Thyroid gland (tissue), 4 donors: ENCODE results near the gene FGF8.

ENCODE experiments used
- POLR2A ChIP-seq, 2 donors: fragments of 450-650 bp; IDR thresholded peaks; one replicate each; pipeline ENCODE4 v1.6.1; 2017; ENCODE audit warnings: antibody characterized with exemption in 2 of 2, mild to moderate bottlenecking in 2 of 2, moderate library complexity in 1 of 2
- TF ChIP-seq, protein P1 (sequence below), 6 experiments: fragments of 200-600 bp in 3 of 6; fragments of 450-650 bp in 3 of 6; sonication (generic) in 3 of 6; IDR thresholded peaks; one replicate each; pipeline ENCODE4 v1.5.1; 2016 to 2019; ENCODE audit warnings: antibody characterized with exemption in 6 of 6, mild to moderate bottlenecking in 2 of 6, inconsistent platforms in 1 of 6, moderate library complexity in 1 of 6

GRCh38 chr10:101785801-101786200, 9.9 kb upstream of the FGF8 start:
- TF ChIP-seq, protein P1, sequence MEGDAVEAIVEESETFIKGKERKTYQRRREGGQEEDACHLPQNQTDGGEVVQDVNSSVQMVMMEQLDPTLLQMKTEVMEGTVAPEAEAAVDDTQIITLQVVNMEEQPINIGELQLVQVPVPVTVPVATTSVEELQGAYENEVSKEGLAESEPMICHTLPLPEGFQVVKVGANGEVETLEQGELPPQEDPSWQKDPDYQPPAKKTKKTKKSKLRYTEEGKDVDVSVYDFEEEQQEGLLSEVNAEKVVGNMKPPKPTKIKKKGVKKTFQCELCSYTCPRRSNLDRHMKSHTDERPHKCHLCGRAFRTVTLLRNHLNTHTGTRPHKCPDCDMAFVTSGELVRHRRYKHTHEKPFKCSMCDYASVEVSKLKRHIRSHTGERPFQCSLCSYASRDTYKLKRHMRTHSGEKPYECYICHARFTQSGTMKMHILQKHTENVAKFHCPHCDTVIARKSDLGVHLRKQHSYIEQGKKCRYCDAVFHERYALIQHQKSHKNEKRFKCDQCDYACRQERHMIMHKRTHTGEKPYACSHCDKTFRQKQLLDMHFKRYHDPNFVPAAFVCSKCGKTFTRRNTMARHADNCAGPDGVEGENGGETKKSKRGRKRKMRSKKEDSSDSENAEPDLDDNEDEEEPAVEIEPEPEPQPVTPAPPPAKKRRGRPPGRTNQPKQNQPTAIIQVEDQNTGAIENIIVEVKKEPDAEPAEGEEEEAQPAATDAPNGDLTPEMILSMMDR (IDR thresholded peaks at IDR 0.05): no peak
- TF ChIP-seq POLR2A (IDR thresholded peaks at IDR 0.05): no peak
